Hepatocyte (in vitro differentiated cells): ENCODE measurements around the gene SVIL. TPM values are rescaled to one million over a fixed set of nuclear protein-coding genes. Genes with fewer than 3 reads are reported as not detected.

Experiments
- DNase-seq: peaks from one replicate; pipeline ENCODE4 v3.0.0-alpha.2; 2016; ENCODE audit warnings: low spot score
- H2AFZ ChIP-seq: fragments of 200-600 bp; sonication (generic); 2 replicates; pipeline ENCODE4 v1.6.0; 2016; ENCODE audit warnings: antibody characterized with exemption, mild to moderate bottlenecking
- H3K27ac ChIP-seq: fragments of 200-600 bp; sonication (generic); 2 replicates; pipeline ENCODE4 v1.5.1; 2016; ENCODE audit warnings: mild to moderate bottlenecking
- H3K27me3 ChIP-seq: fragments of 200-600 bp; sonication (generic); 2 replicates; pipeline ENCODE4 v1.6.1; 2016
- H3K36me3 ChIP-seq: fragments of 200-600 bp; sonication (generic); replicated peaks from 2 replicates; pipeline ENCODE4 v1.5.1; 2016; ENCODE audit warnings: low read depth; ENCODE audit not compliant: insufficient read depth
- H3K4me1 ChIP-seq: fragments of 200-600 bp; sonication (generic); 2 replicates; pipeline ENCODE4 v1.5.1; 2016; ENCODE audit warnings: mild to moderate bottlenecking, moderate library complexity; ENCODE audit not compliant: insufficient read depth
- H3K4me2 ChIP-seq: fragments of 200-600 bp; sonication (generic); 2 replicates; pipeline ENCODE4 v1.6.0; 2016
- H3K4me3 ChIP-seq: fragments of 200-600 bp; sonication (generic); 2 replicates; pipeline ENCODE4 v1.5.1; 2016; ENCODE audit warnings: mild to moderate bottlenecking
- H3K79me2 ChIP-seq: fragments of 200-600 bp; sonication (generic); 2 replicates; pipeline ENCODE4 v1.6.0; 2017; ENCODE audit warnings: mild to moderate bottlenecking
- H3K9me2 ChIP-seq: fragments of 200-600 bp; sonication (generic); replicated peaks from 2 replicates; pipeline ENCODE4 v1.6.0; 2017; ENCODE audit warnings: mild to moderate bottlenecking; ENCODE audit not compliant: insufficient read depth
- H3K9me3 ChIP-seq: fragments of 200-600 bp; sonication (generic); 2 replicates; pipeline ENCODE4 v1.5.1; 2016; ENCODE audit warnings: low read depth, mild to moderate bottlenecking
- H4K20me1 ChIP-seq: fragments of 200-600 bp; sonication (generic); 2 replicates; pipeline ENCODE4 v1.6.0; 2016; ENCODE audit warnings: mild to moderate bottlenecking; ENCODE audit not compliant: insufficient read depth, poor library complexity, severe bottlenecking
- CTCF ChIP-seq: fragments of 200-600 bp; sonication (generic); IDR thresholded peaks from 2 replicates; pipeline ENCODE4 v1.5.1; 2016; ENCODE audit warnings: antibody characterized with exemption, mild to moderate bottlenecking; ENCODE audit not compliant: poor library complexity
- EZH2 ChIP-seq: fragments of 200-600 bp; sonication (generic); IDR thresholded peaks from 2 replicates; pipeline ENCODE4 v1.6.1; 2016; ENCODE audit warnings: antibody characterized with exemption, mild to moderate bottlenecking, borderline replicate concordance
- EZH2phosphoT487 ChIP-seq: fragments of 200-600 bp; sonication (generic); IDR thresholded peaks from one replicate; pipeline ENCODE4 v1.6.1; 2018; ENCODE audit warnings: antibody characterized with exemption, mild to moderate bottlenecking, low read depth, moderate library complexity; ENCODE audit not compliant: unreplicated experiment, severe bottlenecking
- WGBS: methylation state at CpG from one replicate; pipeline ENCODE4 v1.1.6; 2016; ENCODE audit warnings: low lambda C conversion rate; ENCODE audit errors: missing lambda C conversion rate; 5-methylcytosine and 5-hydroxymethylcytosine counted together
- polyA plus RNA-seq: library from polyadenylated mRNA; unstranded; fragments of >200 nt; fragmentation: Nextera tagmentation; extraction: Ambion mirVana; gene quantifications from 2 replicates; pipeline ENCODE4 v1.2.1, GENCODE V29; 2016
- total RNA-seq: library from RNA; depleted of rRNA; stranded (reverse); fragments of >200 nt; gene quantifications from 2 replicates; pipeline ENCODE4 v1.2.3, GENCODE V29; 2014

Gene SVIL
- total and polyA plus RNA-seq, 2 experiments from 2014 or later, result 24.3 to 36.5 TPM

- H4K20me1 ChIP-seq, result no peaks in the 10 kb centered on the region
- no peaks in the 10 kb centered on the region for H3K4me1 ChIP-seq
- no peaks in the 10 kb centered on the region for H3K9me2 ChIP-seq
- H3K4me2 ChIP-seq, result no peak overlapping the region
- no peak overlapping the region for H3K4me3 ChIP-seq
- H3K36me3 ChIP-seq, result no peaks in the 10 kb centered on the region
- H2AFZ ChIP-seq, result no peak overlapping the region
- H3K27me3 ChIP-seq, result no peaks in the 10 kb centered on the region
- TF ChIP-seq EZH2 (no peak), EZH2phosphoT487 (no peak), CTCF (no peak)
- H3K9me3 ChIP-seq, result no peaks in the 10 kb centered on the region
- WGBS, result 98% methylated on average over 12 of the region's 12 CpGs
- no peak for DNase-seq
- H3K79me2 ChIP-seq, result peaks cover 44% of the 10 kb centered on the region
- no peak overlapping the region for H3K27ac ChIP-seq
Observed at GRCh38 chr10:29579455-29579970, 55.3 kb downstream of the SVIL start.

DNA sequence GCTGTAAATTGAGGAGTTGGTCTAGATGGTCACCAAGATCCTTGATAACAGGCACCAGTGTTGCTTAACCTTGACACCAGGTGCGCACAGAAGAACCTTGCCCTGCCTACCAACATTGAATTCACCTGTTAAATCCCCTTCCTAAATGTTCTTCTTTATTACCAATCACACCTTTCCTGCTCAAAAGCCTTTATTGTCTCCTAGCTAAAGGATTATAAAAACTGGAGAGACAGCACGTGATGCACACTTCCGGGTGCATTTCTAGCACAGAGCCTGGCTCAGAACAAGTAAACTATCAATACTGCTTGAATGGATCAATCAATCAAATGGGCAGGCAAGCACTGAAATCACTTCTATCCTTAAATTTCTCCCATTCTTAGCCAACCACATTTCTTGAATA is 56.3 kb downstream of the SVIL start:
- H3K4me3 ChIP-seq, result no peak overlapping the region
- no peaks in the 10 kb centered on the region for H3K36me3 ChIP-seq
- H3K79me2 ChIP-seq, result peaks cover 38% of the 10 kb centered on the region
- no peaks in the 10 kb centered on the region for H3K9me2 ChIP-seq
- no peaks in the 10 kb centered on the region for H3K4me1 ChIP-seq
- H3K9me3 ChIP-seq, result no peaks in the 10 kb centered on the region
- WGBS, result 92% methylated on average over 3 of the region's 3 CpGs
- H2AFZ ChIP-seq, result no peak overlapping the region
- no peak overlapping the region for H3K27ac ChIP-seq
- H4K20me1 ChIP-seq, result no peaks in the 10 kb centered on the region
- H3K4me2 ChIP-seq, result no peak overlapping the region
- H3K27me3 ChIP-seq, result no peaks in the 10 kb centered on the region
- DNase-seq, result no peak
- TF ChIP-seq CTCF, result no peak
- TF ChIP-seq EZH2phosphoT487, result no peak
- no peak for TF ChIP-seq EZH2

GRCh38 chr10:29576681-29577080 is 58.1 kb downstream of the SVIL start:
- H3K27me3 ChIP-seq, result no peaks in the 10 kb centered on the region
- H3K9me2 ChIP-seq, result no peaks in the 10 kb centered on the region
- H3K79me2 ChIP-seq, result peaks cover 31% of the 10 kb centered on the region

More at GRCh38 chr10:29576681-29577080, 58.1 kb downstream of the SVIL start:
- Histone ChIP-seq H2AFZ (no peak overlapping the region), H3K36me3 (no peaks in the 10 kb centered on the region), H4K20me1 (no peaks in the 10 kb centered on the region), H3K4me3 (no peak overlapping the region), H3K27ac (no peak overlapping the region), H3K4me2 (no peak overlapping the region), H3K4me1 (no peaks in the 10 kb centered on the region), H3K9me3 (no peaks in the 10 kb centered on the region)
- no peak for DNase-seq
- TF ChIP-seq CTCF (no peak), EZH2phosphoT487 (no peak), EZH2 (no peak)
- WGBS, result 86% methylated on average over 8 of the region's 8 CpGs
